GM12892 (cell line): ENCODE results near the gene GBE1.

Experiments
- POLR2A ChIP-seq: IDR thresholded peaks from 2 replicates; pipeline ENCODE4 v1.6.1; 2011; ENCODE audit warnings: low read depth, low read length, control low read depth
- POLR2AphosphoS5 ChIP-seq: IDR thresholded peaks from 2 replicates; pipeline ENCODE4 v1.6.1; 2011; ENCODE audit warnings: low read depth, low read length, control low read depth

DNA sequence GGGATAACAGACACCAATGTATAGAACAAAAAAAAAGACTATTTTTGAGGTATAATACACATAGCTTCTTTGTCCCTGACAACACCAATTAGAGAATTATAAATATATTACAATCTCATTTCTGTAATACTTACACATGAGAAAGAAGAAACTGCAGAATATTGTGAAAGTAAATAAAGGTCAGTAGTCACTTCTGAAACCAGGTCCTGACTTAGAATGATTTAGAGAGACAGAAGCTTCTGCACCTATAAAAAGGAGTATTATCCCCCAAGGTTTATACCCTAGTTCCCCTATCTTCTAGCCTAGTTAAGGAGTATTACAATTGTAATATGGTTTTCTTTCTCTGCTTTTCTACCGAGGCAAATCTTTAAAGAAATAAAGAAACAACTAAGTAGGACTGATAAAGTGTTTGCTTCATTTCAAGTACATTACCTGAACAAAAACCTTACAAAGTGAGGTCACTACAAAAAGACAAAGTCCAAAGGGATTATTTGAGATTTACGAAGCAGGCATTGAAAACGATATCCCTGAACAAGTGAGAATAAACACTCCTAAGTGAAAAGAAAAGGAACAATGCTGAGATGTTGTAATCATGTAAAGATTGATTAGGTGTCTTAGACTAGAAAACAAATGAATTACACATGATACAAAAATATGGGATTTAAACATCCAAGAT lies 103.0 kb downstream of the GBE1 start:
- no peak for TF ChIP-seq POLR2A
- TF ChIP-seq POLR2AphosphoS5, result no peak
